Measurements from ENCODE around the gene CHRM4.
A peak's percentile ranks its signal among the peaks of the same experiment; 100 is the strongest.

The CHRM4 gene

DNA sequence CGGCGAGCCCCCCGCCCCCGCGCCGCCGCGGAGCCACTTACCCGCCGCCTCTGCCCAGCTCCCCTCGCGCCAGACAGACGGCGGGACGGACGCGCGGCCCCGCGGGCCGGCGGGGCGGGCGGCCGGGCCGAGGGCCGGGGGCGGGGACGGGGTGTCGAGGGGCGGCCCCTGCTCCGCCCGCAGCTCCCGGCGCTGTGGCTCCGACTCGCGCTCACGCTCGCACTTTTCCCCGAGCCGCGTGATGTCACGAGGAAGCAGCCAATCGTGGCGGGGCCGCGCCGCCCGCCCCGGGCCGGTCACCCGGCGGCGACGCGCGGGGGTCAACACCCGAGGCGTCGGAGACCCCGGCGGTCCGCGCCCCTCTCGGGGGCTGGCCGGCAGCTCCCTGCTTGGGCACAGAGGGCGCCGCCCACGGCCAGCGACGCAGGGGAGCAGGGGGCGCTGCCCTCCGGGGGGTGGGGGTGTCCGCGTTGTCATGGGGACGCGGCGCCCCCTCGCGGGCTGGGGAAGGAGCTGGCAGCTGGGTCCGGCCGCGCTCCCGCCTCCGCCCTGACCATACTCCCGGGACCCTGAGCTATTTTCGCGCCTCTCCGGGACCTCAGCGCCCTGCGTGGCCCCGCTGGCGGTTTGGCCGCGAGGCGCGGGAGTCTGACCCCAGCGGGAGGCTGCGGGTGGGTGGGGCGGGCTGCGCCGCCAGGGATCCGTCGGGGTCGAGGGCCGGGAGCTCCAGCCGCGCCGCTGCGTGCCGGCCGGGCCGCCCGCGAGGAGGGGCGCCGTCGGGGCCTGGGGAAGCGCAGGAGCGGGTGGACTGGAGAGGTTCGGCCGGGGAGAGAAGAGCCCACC, at the start of gene CHRM4:
CHRM4 (minus strand) TSS at position 199 of the 843 bp plus-strand sequence. CDS start 5,219 bp downstream, outside the sequence.
- FAIRE-seq (peak; percentile 84), DNase-seq (ENCODE audit: low spot score) (peak; percentile 91)

DNA sequence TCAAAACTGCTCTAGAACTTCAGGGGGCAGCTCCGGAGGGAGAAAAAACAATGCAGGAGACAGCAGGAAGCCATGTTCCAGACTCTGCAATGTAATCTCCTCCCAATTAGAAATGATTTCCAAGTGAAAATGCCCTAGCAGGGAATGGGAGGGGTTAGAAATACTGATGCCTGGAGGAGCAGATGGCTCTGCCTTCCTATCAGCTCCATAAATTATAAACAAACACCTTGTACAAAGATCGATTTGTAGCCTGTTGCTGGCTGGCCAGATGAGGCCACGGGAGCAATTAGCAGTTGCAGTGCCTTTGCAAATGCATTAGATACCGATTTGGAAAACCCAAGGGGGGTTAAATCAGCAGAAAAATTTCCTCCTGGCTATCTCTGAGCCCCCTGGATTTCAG, 46.6 kb upstream of the CHRM4 start:
- DNase-seq (ENCODE audit: low spot score) (no peak), FAIRE-seq (no peak)

GRCh38 chr11:46437122-46437689, 45.6 kb upstream of the CHRM4 start:
- FAIRE-seq = no peak

DNA sequence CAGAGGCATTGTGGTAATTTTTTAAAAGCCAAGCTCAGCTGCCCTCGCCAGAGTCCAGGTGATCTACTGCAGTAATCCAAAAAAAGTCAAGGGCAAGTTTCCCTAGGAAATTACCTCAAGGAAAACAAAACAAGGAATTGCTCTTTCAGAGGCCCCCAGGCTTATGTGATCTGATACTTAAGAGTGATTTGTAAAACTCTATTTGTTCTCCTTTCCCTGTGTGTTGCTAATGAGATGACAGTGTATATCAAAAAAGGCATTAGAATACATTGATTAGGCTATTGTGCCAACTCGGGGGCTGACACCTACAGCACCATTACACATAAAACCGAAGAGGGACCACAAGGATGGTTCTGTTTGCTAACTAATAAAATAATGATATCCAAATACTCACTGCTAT, 44.5 kb upstream of the CHRM4 start:
- FAIRE-seq (no peak), DNase-seq (ENCODE audit: low spot score) (no peak)

More at GRCh38 chr11:46437122-46437689, 45.6 kb upstream of the CHRM4 start:
- no peak for DNase-seq (ENCODE audit: low spot score)

DNA sequence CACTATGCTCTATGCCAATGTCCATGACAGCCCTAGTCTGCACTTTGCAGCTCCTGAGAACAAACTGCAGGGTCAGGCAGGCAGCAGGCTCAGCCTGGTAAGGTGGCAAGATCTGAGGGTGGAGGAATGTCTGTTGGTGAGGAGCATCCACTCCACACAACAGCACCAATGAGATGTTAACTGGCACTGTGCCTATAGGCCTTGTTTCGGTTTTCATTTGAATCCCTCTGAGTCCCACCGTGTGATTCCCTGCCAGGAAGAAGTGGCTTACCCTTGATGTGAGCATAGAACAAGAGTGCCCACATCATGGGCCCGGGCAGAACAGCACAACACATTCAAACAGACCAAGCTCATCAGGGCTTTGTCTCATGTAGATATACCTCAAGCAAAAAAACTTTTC, 44.1 kb upstream of the CHRM4 start:
- no peak for FAIRE-seq
- DNase-seq (ENCODE audit: low spot score) = no peak

- DNase-seq (ENCODE audit: low spot score) (no peak), FAIRE-seq (no peak)
Observed at GRCh38 chr11:46431211-46431610, 39.6 kb upstream of the CHRM4 start.

GRCh38 chr11:46429717-46430116, 38.1 kb upstream of the CHRM4 start:
- DNase-seq (ENCODE audit: low spot score) (no peak), FAIRE-seq (no peak)

DNA sequence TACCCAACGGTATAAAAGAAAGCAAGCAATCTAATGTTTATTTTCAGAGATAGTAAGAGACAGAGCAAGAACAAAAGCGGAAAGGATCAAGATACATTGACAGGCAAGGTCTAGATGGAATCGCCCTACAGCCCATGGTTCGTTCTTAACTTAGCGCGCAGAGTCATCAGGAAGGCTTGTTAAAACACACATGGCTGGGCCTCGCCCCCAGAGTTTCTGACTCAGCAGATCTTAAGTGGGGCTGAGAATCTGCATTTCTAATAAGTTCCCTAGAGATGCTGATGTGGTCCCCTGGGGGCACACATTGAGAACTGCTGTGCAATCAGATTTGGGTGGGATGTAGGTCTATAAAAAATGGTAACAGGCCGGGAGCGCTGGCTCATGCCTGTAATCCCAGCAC, 35.8 kb upstream of the CHRM4 start:
- no peak for FAIRE-seq
- no peak for DNase-seq (ENCODE audit: low spot score)

GRCh38 chr11:46426233-46426991, 34.8 kb upstream of the CHRM4 start:
- FAIRE-seq (no peak), DNase-seq (ENCODE audit: low spot score) (no peak)

- FAIRE-seq (no peak), DNase-seq (ENCODE audit: low spot score) (no peak)
Observed at GRCh38 chr11:46422588-46422987, 31.0 kb upstream of the CHRM4 start.

DNA sequence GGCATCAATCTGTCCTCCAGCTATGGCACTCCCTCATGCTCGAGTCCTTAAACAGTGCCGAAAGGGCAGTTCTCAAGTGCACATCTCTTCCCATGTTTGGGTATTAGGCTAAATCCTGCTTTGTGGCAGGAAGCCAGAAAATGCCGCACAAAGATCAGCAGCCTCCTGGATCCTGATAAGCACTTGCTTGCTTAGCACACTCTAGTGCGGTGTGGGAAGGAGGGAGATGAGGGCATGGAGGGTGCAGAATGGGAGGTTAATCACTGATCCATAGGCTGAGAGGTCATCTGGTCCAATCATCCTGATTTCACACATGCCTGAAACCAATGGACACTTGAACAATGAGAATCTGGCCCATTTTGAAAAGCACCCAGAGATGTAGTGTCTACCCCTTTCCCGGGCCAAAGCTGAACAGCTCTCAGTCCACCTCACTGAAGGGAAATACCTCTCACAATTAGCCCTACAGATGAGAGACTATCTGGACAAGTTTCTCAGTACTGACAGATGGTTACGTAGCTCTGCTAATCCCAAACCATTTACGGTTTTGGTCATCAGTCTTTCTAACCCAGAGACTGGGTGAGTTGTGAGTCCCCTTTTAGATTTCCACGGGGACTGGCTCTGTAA, 29.8 kb upstream of the CHRM4 start:
- DNase-seq (ENCODE audit: low spot score) (no peak), FAIRE-seq (no peak)

DNA sequence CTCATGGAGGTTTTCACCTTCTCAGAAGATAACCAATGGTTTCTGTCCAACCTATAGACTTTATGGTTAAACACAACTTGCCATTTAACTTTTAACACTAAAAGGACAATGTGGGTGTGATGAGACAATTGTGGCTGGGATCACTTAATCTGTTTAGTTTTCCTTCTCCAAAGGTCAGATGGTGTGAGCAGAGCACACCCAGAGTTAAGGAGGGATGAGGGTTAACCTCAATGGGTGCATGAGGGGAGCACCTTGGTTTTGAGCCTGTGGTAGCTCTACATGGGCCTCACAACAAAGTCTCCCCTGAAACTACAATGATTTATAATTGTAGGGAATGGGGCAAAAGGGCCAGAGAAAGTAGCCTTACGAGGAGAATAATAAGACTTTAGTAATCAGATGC, 28.9 kb upstream of the CHRM4 start:
- FAIRE-seq = no peak
- no peak for DNase-seq (ENCODE audit: low spot score)

- no peak for DNase-seq (ENCODE audit: low spot score)
- FAIRE-seq = no peak
Observed at GRCh38 chr11:46418751-46419150, 27.2 kb upstream of the CHRM4 start.

- DNase-seq (ENCODE audit: low spot score) (no peak), FAIRE-seq (no peak)
Observed at GRCh38 chr11:46417711-46418110, 26.1 kb upstream of the CHRM4 start.

DNA sequence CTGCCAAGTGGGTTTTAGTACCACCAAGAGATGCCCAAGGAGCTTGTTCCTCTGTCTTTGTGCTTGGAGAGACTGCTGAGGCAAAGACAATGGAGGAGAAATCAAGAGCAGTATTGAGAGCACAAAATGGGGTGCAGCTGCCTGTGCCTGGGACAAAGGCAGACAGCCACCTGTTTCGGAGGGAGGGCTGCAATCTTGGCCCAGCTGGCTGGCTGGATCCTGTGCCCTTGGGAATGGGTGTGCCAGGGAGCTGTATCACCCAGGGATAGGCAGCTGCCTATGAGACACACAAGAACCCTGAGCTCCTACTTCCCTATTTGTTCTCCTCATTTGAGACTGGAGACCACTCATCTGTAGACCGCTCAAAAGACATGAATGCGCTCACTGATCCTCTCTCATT, 23.3 kb upstream of the CHRM4 start:
- FAIRE-seq = no peak
- DNase-seq (ENCODE audit: low spot score) = no peak

GRCh38 chr11:46414466-46414796, 22.9 kb upstream of the CHRM4 start:
- no peak for FAIRE-seq
- no peak for DNase-seq (ENCODE audit: low spot score)

- DNase-seq (ENCODE audit: low spot score) (no peak), FAIRE-seq (no peak)
Observed at GRCh38 chr11:46413760-46414465, 22.3 kb upstream of the CHRM4 start.

GRCh38 chr11:46410021-46410420, 18.4 kb upstream of the CHRM4 start:
- no peak for DNase-seq (ENCODE audit: low spot score)

GRCh38 chr11:46408407-46408986, 16.9 kb upstream of the CHRM4 start:
- DNase-seq (ENCODE audit: low spot score) (no peak), FAIRE-seq (no peak)

More at GRCh38 chr11:46410021-46410420, 18.4 kb upstream of the CHRM4 start:
- FAIRE-seq = no peak

DNA sequence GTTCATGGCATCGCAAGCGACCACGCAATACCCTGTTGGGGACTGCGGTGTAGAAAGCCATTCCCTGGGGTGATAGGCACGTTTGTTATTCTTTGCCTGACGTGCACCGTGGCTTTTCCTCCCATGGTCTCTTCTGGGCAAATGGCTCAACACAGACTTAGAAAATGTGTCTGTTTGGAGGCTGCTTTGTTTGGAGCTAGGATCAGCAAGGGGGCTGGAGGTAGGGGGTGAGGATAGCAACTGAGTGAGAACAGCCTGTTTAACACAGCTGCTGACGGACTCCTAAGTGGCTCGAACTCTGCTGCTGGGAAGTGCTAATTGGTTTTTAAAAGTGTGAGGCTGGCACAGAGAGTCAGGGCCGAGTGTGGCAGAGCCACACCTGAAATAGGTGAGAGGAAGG, 16.1 kb upstream of the CHRM4 start:
- no peak for DNase-seq (ENCODE audit: low spot score)
- FAIRE-seq = no peak

DNA sequence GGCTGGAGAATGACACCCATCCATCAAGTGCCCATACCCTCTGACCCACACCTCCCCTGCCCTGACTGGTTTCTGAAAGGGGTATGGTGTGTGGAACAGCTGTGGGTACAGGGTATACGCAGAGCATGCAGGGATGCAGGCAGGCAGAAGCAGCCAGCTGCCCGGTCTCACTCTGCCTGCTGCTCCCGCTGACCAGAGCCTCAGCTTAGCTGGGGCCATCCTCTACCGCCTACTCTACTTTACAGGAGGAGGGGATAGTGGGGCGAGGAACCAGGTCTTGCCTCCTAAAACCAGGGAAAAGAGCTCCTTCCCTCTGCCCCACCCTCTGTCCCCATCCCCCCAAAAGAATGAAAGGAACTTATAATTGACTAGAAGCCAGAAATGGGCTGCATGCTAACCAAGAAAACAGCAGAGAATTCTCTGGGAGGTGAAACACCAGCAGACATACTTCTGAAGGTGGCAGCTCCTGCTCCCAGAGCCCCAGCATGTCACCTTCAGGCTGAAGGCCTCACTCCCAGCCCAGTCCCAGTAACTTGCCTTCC, 13.0 kb upstream of the CHRM4 start:
- no peak for FAIRE-seq
- no peak for DNase-seq (ENCODE audit: low spot score)
